Skeletal muscle tissue (tissue), 5 donors: Measurements from ENCODE around the gene ZNF641. TPM values are rescaled to one million over a fixed set of nuclear protein-coding genes. Genes with fewer than 3 reads are reported as not detected.
A peak's percentile ranks its signal among the peaks of the same experiment; 100 is the strongest.

ENCODE experiments used
- H3K27ac ChIP-seq: one replicate; pipeline ENCODE4 v1.7.0; 2013; ENCODE audit warnings: mild to moderate bottlenecking, low read depth, low read length, inconsistent platforms
- H3K27me3 ChIP-seq, 3 donors: one replicate each; pipeline ENCODE4 v1.7.0; 2013; ENCODE audit warnings: low read length in 3 of 3; ENCODE audit not compliant: control insufficient read depth in 3 of 3, insufficient read depth in 3 of 3
- H3K36me3 ChIP-seq, 3 donors: one replicate each; pipeline ENCODE4 v1.7.0; 2013; ENCODE audit warnings: low read length in 3 of 3; ENCODE audit not compliant: control insufficient read depth in 3 of 3, insufficient read depth in 3 of 3
- H3K4me1 ChIP-seq, 3 donors: one replicate each; pipeline ENCODE4 v1.7.0; 2013; ENCODE audit warnings: low read length in 3 of 3, mild to moderate bottlenecking in 3 of 3; ENCODE audit not compliant: control insufficient read depth in 3 of 3, insufficient read depth in 3 of 3
- H3K4me3 ChIP-seq, 3 donors: one replicate each; pipeline ENCODE4 v1.7.0; 2013; ENCODE audit warnings: low read length in 3 of 3
- H3K9ac ChIP-seq, 3 donors: one replicate each; pipeline ENCODE4 v1.7.0; 2013; ENCODE audit warnings: low read length in 3 of 3, mild to moderate bottlenecking in 3 of 3, moderate library complexity in 2 of 3, low read depth in 1 of 3
- H3K9me3 ChIP-seq, 3 donors: one replicate each; pipeline ENCODE4 v1.7.0; 2013; ENCODE audit warnings: low read length in 3 of 3; ENCODE audit not compliant: control insufficient read depth in 3 of 3
- small RNA-seq: library from RNA; depleted of rRNA; stranded (forward); fragments of <200 nt; gene quantifications from one replicate; pipeline ENCODE3, GENCODE V24; 2014
- total RNA-seq: library from RNA; depleted of rRNA; stranded (reverse); fragments of >200 nt; gene quantifications from one replicate; pipeline ENCODE4 v1.2.3, GENCODE V29; 2014
- donor health status: Osteomylitis.

The ZNF641 gene
- total RNA-seq, 1 donor from 2014 or later: 16.7 TPM

- Histone ChIP-seq H3K9me3 (no peaks in the 10 kb centered on the region), H3K27me3 (no peaks in the 10 kb centered on the region), H3K27ac (no peak overlapping the region), H3K9ac (no peak overlapping the region), H3K4me1 (no peaks in the 10 kb centered on the region), H3K4me3 (no peak overlapping the region), H3K36me3 (no peaks in the 10 kb centered on the region)
Observed at GRCh38 chr12:48302161-48302911, 48.4 kb downstream of the ZNF641 start.

- H3K9ac ChIP-seq: no peak overlapping the region
- no peak overlapping the region for H3K27ac ChIP-seq
- H3K4me3 ChIP-seq: no peak overlapping the region
Observed at GRCh38 chr12:48300774-48301173, 49.9 kb downstream of the ZNF641 start.

GRCh38 chr12:48296586-48297282, 54.0 kb downstream of the ZNF641 start:
- no peaks in the 10 kb centered on the region for H3K27me3 ChIP-seq
- peaks cover 0 to 8% (median 0%) of the 10 kb centered on the region in 3 donors for H3K4me1 ChIP-seq
- H3K4me3 ChIP-seq: peak overlapping the region; percentile 81 to 83 (median 82)
- H3K27ac ChIP-seq: no peak overlapping the region
- peak overlapping the region; percentile 71 to 83 (median 81) for H3K9ac ChIP-seq
- H3K36me3 ChIP-seq: no peaks in the 10 kb centered on the region
- H3K9me3 ChIP-seq: no peaks in the 10 kb centered on the region

More at GRCh38 chr12:48300774-48301173, 49.9 kb downstream of the ZNF641 start:
- H3K9me3 ChIP-seq: no peaks in the 10 kb centered on the region
- H3K27me3 ChIP-seq: no peaks in the 10 kb centered on the region
- H3K36me3 ChIP-seq: no peaks in the 10 kb centered on the region
- H3K4me1 ChIP-seq: peaks cover 0 to 8% (median 0%) of the 10 kb centered on the region in 3 donors

DNA sequence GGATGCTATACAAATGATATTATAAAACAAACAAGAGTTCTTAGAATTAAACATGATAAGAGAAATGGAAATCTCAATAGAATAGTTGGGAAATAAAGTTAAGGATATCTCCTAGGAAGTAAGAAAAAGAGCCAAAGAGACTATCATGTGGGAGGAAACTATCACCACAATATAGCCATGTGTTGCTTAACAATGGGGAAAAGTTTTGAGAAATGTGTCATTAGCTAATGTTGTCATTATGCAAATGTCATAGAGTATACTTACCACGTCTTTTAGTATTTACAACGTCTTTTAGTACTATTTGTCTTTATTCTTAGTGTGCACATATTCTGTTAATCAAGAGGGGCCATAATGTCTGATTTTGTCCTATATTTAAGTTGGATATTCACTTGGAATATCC, 58.7 kb downstream of the ZNF641 start:
- Histone ChIP-seq H3K4me3 (no peak overlapping the region), H3K4me1 (peaks cover 0 to 6% (median 0%) of the 10 kb centered on the region in 3 donors), H3K9me3 (no peaks in the 10 kb centered on the region), H3K27ac (no peak overlapping the region), H3K36me3 (no peaks in the 10 kb centered on the region), H3K27me3 (no peaks in the 10 kb centered on the region), H3K9ac (no peak overlapping the region)

DNA sequence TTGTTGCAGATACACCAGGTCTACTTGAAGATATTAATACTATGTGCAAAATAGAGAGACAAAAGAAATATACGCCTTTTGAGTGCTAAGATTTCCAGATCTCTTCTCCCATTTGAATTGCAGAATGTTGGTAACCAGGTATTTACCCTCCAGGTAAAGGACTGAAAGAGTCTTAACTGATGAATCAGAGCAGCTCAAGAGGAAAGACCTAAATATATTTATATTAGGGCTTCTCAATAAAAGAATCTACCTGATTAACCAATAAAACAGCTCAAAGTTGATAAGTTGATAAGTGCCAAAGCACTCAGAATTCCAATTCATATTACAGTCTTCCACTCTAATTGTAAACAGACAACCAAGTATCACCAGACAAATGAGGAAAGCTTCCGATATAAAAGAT, 59.2 kb downstream of the ZNF641 start:
- H3K4me1 ChIP-seq: peaks cover 0 to 2% (median 0%) of the 10 kb centered on the region in 3 donors
- H3K4me3 ChIP-seq: no peak overlapping the region
- H3K27ac ChIP-seq: no peak overlapping the region
- H3K27me3 ChIP-seq: no peaks in the 10 kb centered on the region
- H3K36me3 ChIP-seq: no peaks in the 10 kb centered on the region
- H3K9ac ChIP-seq: no peak overlapping the region
- no peaks in the 10 kb centered on the region for H3K9me3 ChIP-seq

DNA sequence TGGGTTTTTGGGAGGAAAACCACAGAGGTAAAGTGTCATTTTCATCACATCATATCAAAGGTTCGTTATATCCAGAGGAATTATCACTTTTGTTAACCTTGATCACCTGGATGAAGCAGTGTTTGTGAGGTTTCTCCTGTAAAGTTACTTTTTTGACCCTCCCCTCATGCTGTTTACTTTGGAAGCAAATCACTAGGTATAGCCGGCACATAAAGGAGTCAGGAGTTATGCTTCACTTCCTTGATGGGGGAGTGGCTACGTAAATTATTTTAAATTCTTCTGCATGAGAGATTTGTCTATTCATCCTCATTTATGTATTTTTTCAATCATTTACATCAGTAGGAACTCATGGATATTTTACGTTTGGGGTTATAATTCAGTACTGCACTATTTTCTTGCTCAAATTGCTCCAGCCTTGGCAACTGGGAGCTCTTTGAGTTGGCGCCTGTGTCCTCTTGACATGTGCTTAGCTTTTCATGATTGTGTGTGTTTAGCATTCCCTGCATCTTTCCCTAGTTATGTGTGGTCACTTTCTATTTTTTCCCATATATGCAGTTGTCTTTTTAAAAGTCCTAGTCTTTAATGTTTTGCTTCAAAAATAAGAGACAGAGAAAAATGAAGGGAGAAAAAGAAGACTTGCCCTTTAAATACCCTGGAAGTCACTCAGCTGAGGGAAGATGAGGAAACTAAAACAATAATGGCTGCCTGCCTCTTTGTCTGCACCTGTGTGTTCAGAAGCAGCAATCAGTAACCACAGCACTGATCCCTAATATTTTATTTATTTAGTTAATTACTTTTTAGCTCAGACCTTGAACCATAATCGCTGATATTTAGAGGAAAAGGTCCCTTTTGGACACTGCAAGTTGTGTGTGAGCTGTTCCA, 62.1 kb downstream of the ZNF641 start:
- H3K27me3 ChIP-seq: no peaks in the 10 kb centered on the region
- no peaks in the 10 kb centered on the region for H3K4me1 ChIP-seq
- H3K36me3 ChIP-seq: no peaks in the 10 kb centered on the region
- no peak overlapping the region for H3K9ac ChIP-seq
- no peak overlapping the region for H3K4me3 ChIP-seq
- no peak overlapping the region for H3K27ac ChIP-seq
- H3K9me3 ChIP-seq: no peaks in the 10 kb centered on the region

Small RNA genes within 50 kb of the gene (small RNA-seq; reads per million reads assigned to genes)
- not detected for gene AC024257.2

Other genes starting within 250 kb of the ZNF641 start
- 15.1 TPM for gene SENP1, start 244.8 kb downstream of the ZNF641 start, total RNA-seq
- gene PFKM, start 231.6 kb downstream of the ZNF641 start, total RNA-seq: 304 TPM
- 32.9 TPM for gene ASB8, start 193.4 kb downstream of the ZNF641 start, total RNA-seq
- gene CCDC184, start 167.3 kb downstream of the ZNF641 start, total RNA-seq: 0.52 TPM
- gene OR10AD1, start 147.6 kb downstream of the ZNF641 start, total RNA-seq: not detected
- gene ANP32D, start 121.6 kb upstream of the ZNF641 start, total RNA-seq: not detected
- not detected for gene C12orf54, start 131.6 kb upstream of the ZNF641 start, total RNA-seq
- not detected for gene OR8S1, start 174.7 kb upstream of the ZNF641 start, total RNA-seq
- gene LALBA, start 219.1 kb upstream of the ZNF641 start, total RNA-seq: not detected